ENCODE data around the gene NDUFB10. TPM values are rescaled to one million over a fixed set of nuclear protein-coding genes. Genes with fewer than 3 reads are reported as not detected.
A peak's percentile ranks its signal among the peaks of the same experiment; 100 is the strongest.

Gene NDUFB10
- total RNA-seq, 1 experiment from 2014 or later = 190 TPM

- no peak overlapping the region for H3K27ac ChIP-seq
- peaks cover 62% of the 10 kb centered on the region for H3K4me1 ChIP-seq (replicated peaks; ENCODE audit: insufficient read depth)
- no peaks in the 10 kb centered on the region for H3K9me3 ChIP-seq (ENCODE audit: insufficient read depth, low read depth)
- CTCF ChIA-PET = no interaction called here
- no peak for DNase-seq
- no peaks in the 10 kb centered on the region for H4K20me1 ChIP-seq (ENCODE audit: insufficient read depth)
- TF ChIP-seq EZH2 (IDR thresholded peaks at IDR 0.05; ENCODE audit: low read depth) = no peak
- TF ChIP-seq, protein P1, sequence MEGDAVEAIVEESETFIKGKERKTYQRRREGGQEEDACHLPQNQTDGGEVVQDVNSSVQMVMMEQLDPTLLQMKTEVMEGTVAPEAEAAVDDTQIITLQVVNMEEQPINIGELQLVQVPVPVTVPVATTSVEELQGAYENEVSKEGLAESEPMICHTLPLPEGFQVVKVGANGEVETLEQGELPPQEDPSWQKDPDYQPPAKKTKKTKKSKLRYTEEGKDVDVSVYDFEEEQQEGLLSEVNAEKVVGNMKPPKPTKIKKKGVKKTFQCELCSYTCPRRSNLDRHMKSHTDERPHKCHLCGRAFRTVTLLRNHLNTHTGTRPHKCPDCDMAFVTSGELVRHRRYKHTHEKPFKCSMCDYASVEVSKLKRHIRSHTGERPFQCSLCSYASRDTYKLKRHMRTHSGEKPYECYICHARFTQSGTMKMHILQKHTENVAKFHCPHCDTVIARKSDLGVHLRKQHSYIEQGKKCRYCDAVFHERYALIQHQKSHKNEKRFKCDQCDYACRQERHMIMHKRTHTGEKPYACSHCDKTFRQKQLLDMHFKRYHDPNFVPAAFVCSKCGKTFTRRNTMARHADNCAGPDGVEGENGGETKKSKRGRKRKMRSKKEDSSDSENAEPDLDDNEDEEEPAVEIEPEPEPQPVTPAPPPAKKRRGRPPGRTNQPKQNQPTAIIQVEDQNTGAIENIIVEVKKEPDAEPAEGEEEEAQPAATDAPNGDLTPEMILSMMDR (conservative IDR thresholded peaks at IDR 0.05) = no peak
- H3F3A ChIP-seq (ENCODE audit: insufficient read depth, low read depth) = peaks cover 69% of the 10 kb centered on the region
- peak overlapping the region; percentile 93 for H3K4me2 ChIP-seq
- peak overlapping the region; percentile 93 for H3K4me3 ChIP-seq
- intact Hi-C loops (cut with micrococcal nuclease; ENCODE audit: unreplicated experiment) = loop anchor here (2.0 to 5.0 kb wide), 3 partner anchors 24 to 158 kb away; partner anchors contain the start of genes NTHL1, TSC2 and ZNF598
- no peaks in the 10 kb centered on the region for H3K9me2 ChIP-seq (ENCODE audit: insufficient read depth)
- no peaks in the 10 kb centered on the region for H3K27me3 ChIP-seq (ENCODE audit: insufficient read depth, low read depth)
- H3K79me2 ChIP-seq (ENCODE audit: low read depth) = peaks cover 17% of the 10 kb centered on the region
- no peaks in the 10 kb centered on the region; the same call in 1 of the 2 replicates for H3K36me3 ChIP-seq (ENCODE audit: low read depth)
- peak overlapping the region; percentile 83 for H2AFZ ChIP-seq
- POLR2A ChIA-PET (ENCODE audit: unreplicated experiment) = interaction anchor here (0.5 to 0.7 kb wide), 5 partner anchors 20 to 171 kb away, joined by 3 to 5 read pairs (median 3); partner anchors contain the start of genes RPS2 and TRAF7
- TSS peak; percentile 15 for BruUV-seq (replicated peaks)
These were observed 25.2 kb downstream of the NDUFB10 start for GRCh38 chr16:1984347-1985225.

DNA sequence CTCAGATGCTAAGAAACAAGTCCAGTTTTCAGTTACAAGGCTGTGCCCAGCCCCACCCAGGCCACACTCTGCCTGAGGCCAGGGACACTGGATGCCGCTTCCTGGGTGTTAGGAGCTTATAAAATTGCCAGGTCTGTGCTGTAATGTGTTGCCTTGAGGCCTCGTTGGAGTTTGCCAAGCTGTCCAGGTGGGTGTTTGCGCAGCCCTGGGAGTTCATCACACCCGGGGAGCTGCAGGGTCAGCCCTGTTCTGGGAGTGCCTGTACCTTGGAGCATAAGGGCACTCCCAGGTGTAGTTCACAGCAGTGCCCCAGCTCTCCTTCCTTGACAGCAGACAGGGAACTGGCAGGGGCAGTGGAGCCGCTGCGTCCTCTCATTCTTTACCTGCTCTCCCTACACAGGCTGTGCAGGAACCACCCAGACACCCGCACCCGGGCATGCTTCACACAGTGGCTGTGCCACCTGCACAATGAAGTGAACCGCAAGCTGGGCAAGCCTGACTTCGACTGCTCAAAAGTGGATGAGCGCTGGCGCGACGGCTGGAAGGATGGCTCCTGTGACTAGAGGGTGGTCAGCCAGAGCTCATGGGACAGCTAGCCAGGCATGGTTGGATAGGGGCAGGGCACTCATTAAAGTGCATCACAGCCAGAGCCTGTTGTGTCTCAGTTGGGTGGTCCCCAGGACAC is 26.3 kb downstream of the NDUFB10 start:
- DNase-seq = peak in 1 of 2 experiments; percentile 66
- Histone ChIP-seq H4K20me1 (ENCODE audit: insufficient read depth) (no peaks in the 10 kb centered on the region), H2AFZ (no peak overlapping the region), H3K9me3 (ENCODE audit: insufficient read depth, low read depth) (no peaks in the 10 kb centered on the region), H3K27me3 (ENCODE audit: insufficient read depth, low read depth) (no peaks in the 10 kb centered on the region), H3K27ac (no peak overlapping the region), H3K36me3 (ENCODE audit: low read depth) (no peaks in the 10 kb centered on the region; the same call in 1 of the 2 replicates), H3F3A (ENCODE audit: insufficient read depth, low read depth) (peaks cover 67% of the 10 kb centered on the region), H3K9me2 (ENCODE audit: insufficient read depth) (no peaks in the 10 kb centered on the region), H3K4me2 (peak overlapping the region; percentile 93), H3K4me3 (peak overlapping the region; percentile 93), H3K4me1 (replicated peaks; ENCODE audit: insufficient read depth) (peaks cover 56% of the 10 kb centered on the region), H3K79me2 (ENCODE audit: low read depth) (peaks cover 17% of the 10 kb centered on the region)
- intact Hi-C loops (cut with micrococcal nuclease; ENCODE audit: unreplicated experiment) = loop anchor here (2.0 kb wide), 1 partner anchor 23 kb away; the partner anchor contains the start of gene ZNF598
- ChIA-PET POLR2A (ENCODE audit: unreplicated experiment) (no interaction called here), CTCF (no interaction called here)
- no peak for TF ChIP-seq EZH2 (IDR thresholded peaks at IDR 0.05; ENCODE audit: low read depth)
- TF ChIP-seq, protein P1 (conservative IDR thresholded peaks at IDR 0.05) = no peak
- no TSS peak for BruUV-seq (replicated peaks)

- Histone ChIP-seq H3K4me2 (no peak overlapping the region), H3K27ac (no peak overlapping the region), H3K36me3 (ENCODE audit: low read depth) (no peaks in the 10 kb centered on the region; the same call in 1 of the 2 replicates), H3K27me3 (ENCODE audit: insufficient read depth, low read depth) (no peaks in the 10 kb centered on the region), H3F3A (ENCODE audit: insufficient read depth, low read depth) (peaks cover 57% of the 10 kb centered on the region), H3K79me2 (ENCODE audit: low read depth) (peaks cover 17% of the 10 kb centered on the region), H3K4me1 (replicated peaks; ENCODE audit: insufficient read depth) (peaks cover 40% of the 10 kb centered on the region), H3K9me3 (ENCODE audit: insufficient read depth, low read depth) (no peaks in the 10 kb centered on the region), H2AFZ (no peak overlapping the region), H3K4me3 (no peak overlapping the region), H4K20me1 (ENCODE audit: insufficient read depth) (no peaks in the 10 kb centered on the region), H3K9me2 (ENCODE audit: insufficient read depth) (no peaks in the 10 kb centered on the region)
- no peak for TF ChIP-seq EZH2 (IDR thresholded peaks at IDR 0.05; ENCODE audit: low read depth)
- TF ChIP-seq, protein P1 (conservative IDR thresholded peaks at IDR 0.05) = no peak
- no TSS peak for BruUV-seq (replicated peaks)
- intact Hi-C loops (cut with micrococcal nuclease; ENCODE audit: unreplicated experiment) = no loop called here
- no peak for DNase-seq
- ChIA-PET CTCF (no interaction called here), POLR2A (ENCODE audit: unreplicated experiment) (no interaction called here)
These were observed 27.9 kb downstream of the NDUFB10 start for GRCh38 chr16:1987198-1987597.
